HEK293 (cell line): ENCODE data around the gene SRSF2.

Source experiments
- CTCF ChIA-PET: fragments of 350-600 bp; formaldehyde crosslinking; extraction: SDS; loops from one replicate; lab custom pipeline; 2021; ENCODE audit warnings: antibody characterized with exemption; lab: Yijun Ruan, JAX
- POLR2A ChIA-PET: fragments of 300-600 bp; formaldehyde crosslinking; extraction: SDS; loops from one replicate; lab custom pipeline; 2020; ENCODE audit warnings: antibody characterized with exemption, inconsistent platforms; lab: Yijun Ruan, JAX
- H3K27ac ChIP-seq: fragments of 200-500 bp; sonication (Bioruptor generic); 2 replicates; pipeline ENCODE4 v1.5.1; 2014; ENCODE audit warnings: low read depth, low read length, control low read depth, inconsistent platforms; ENCODE audit errors: extremely low read depth
- H3K36me3 ChIP-seq, 2 experiments: fragments of 200-500 bp in 1 of 2; sonication (Bioruptor generic) in 1 of 2; 1 replicate in 1 of 2; 2 replicates in 1 of 2; pipeline ENCODE4 v1.5.1; 2014 to 2017; ENCODE audit warnings: inconsistent platforms in 2 of 2, low read length in 2 of 2; ENCODE audit not compliant: control insufficient read depth in 2 of 2, insufficient read depth in 1 of 2
- H3K4me1 ChIP-seq: fragments of 200-500 bp; sonication (Bioruptor generic); 2 replicates; pipeline ENCODE4 v1.5.1; 2014; ENCODE audit warnings: mild to moderate bottlenecking, low read length, inconsistent platforms; ENCODE audit not compliant: control insufficient read depth, insufficient read depth
- H3K4me3 ChIP-seq: 2 replicates; pipeline ENCODE4 v1.5.1; 2011; ENCODE audit warnings: low read depth, mild to moderate bottlenecking, control low read depth, low read length, moderate library complexity
- H3K9me3 ChIP-seq: fragments of 200-500 bp; sonication (Bioruptor generic); 2 replicates; pipeline ENCODE4 v1.5.1; 2014; ENCODE audit warnings: low read depth, low read length, inconsistent platforms; ENCODE audit not compliant: control insufficient read depth, insufficient read depth
- EGR2 ChIP-seq: fragments of 450-650 bp; formaldehyde crosslinking; IDR thresholded peaks from 2 replicates; pipeline ENCODE4 v1.5.1; 2016; ENCODE audit warnings: low read depth, missing biosample characterization, missing genetic modification characterization
- FEZF1 ChIP-seq: fragments of 450-650 bp; formaldehyde crosslinking; IDR thresholded peaks from 2 replicates; pipeline ENCODE4 v1.5.1; 2016; ENCODE audit warnings: missing biosample characterization, missing genetic modification characterization
- KLF8 ChIP-seq: fragments of 450-650 bp; formaldehyde crosslinking; IDR thresholded peaks from 2 replicates; pipeline ENCODE4 v1.5.1; 2016; ENCODE audit warnings: missing biosample characterization, missing genetic modification characterization
- SP2 ChIP-seq: fragments of 450-650 bp; formaldehyde crosslinking; IDR thresholded peaks from 2 replicates; pipeline ENCODE4 v1.5.1; 2016; ENCODE audit warnings: missing biosample characterization, missing genetic modification characterization
- SP7 ChIP-seq: fragments of 450-650 bp; formaldehyde crosslinking; IDR thresholded peaks from 2 replicates; pipeline ENCODE4 v1.5.1; 2016; ENCODE audit warnings: missing biosample characterization, missing genetic modification characterization
- YY1 ChIP-seq: fragments of 450-650 bp; formaldehyde crosslinking; IDR thresholded peaks from 2 replicates; pipeline ENCODE4 v1.5.1; 2018; ENCODE audit warnings: missing biosample characterization, missing genetic modification characterization
- ZBTB20 ChIP-seq: fragments of 450-650 bp; formaldehyde crosslinking; IDR thresholded peaks from 2 replicates; pipeline ENCODE4 v1.5.1; 2016; ENCODE audit warnings: missing biosample characterization, missing genetic modification characterization
- ZBTB8A ChIP-seq: fragments of 450-650 bp; formaldehyde crosslinking; IDR thresholded peaks from 2 replicates; pipeline ENCODE4 v1.5.1; 2016; ENCODE audit warnings: missing biosample characterization, missing genetic modification characterization
- ZNF10 ChIP-seq: fragments of 450-650 bp; formaldehyde crosslinking; IDR thresholded peaks from 2 replicates; pipeline ENCODE4 v1.5.1; 2017; ENCODE audit warnings: missing biosample characterization, missing genetic modification characterization
- ZNF169 ChIP-seq: fragments of 450-650 bp; formaldehyde crosslinking; IDR thresholded peaks from 2 replicates; pipeline ENCODE4 v1.5.1; 2016; ENCODE audit warnings: missing biosample characterization, missing genetic modification characterization
- ZNF391 ChIP-seq: fragments of 450-650 bp; formaldehyde crosslinking; IDR thresholded peaks from 2 replicates; pipeline ENCODE4 v1.5.1; 2016; ENCODE audit warnings: low read depth, missing biosample characterization, missing genetic modification characterization, borderline replicate concordance
- ZNF394 ChIP-seq: fragments of 450-650 bp; formaldehyde crosslinking; IDR thresholded peaks from 2 replicates; pipeline ENCODE4 v1.5.1; 2016; ENCODE audit warnings: missing biosample characterization, missing genetic modification characterization, mild to moderate bottlenecking, moderate library complexity, borderline replicate concordance
- ZNF626 ChIP-seq: fragments of 450-650 bp; sonication (Bioruptor Pico); formaldehyde crosslinking; IDR thresholded peaks from 2 replicates; pipeline ENCODE4 v1.5.1; 2018; ENCODE audit warnings: missing biosample characterization, missing genetic modification characterization, inconsistent platforms
- ZNF629 ChIP-seq: fragments of 450-650 bp; formaldehyde crosslinking; IDR thresholded peaks from 2 replicates; pipeline ENCODE4 v1.5.1; 2017; ENCODE audit warnings: missing biosample characterization, missing genetic modification characterization
- ZNF792 ChIP-seq: fragments of 450-650 bp; formaldehyde crosslinking; IDR thresholded peaks from 2 replicates; pipeline ENCODE4 v1.5.1; 2016; ENCODE audit warnings: missing biosample characterization, missing genetic modification characterization
- ZNF843 ChIP-seq: fragments of 450-650 bp; formaldehyde crosslinking; IDR thresholded peaks from 2 replicates; pipeline ENCODE4 v1.5.1; 2016; ENCODE audit warnings: missing biosample characterization, missing genetic modification characterization
- ZSCAN16 ChIP-seq: fragments of 450-650 bp; formaldehyde crosslinking; IDR thresholded peaks from 2 replicates; pipeline ENCODE4 v1.5.1; 2016; ENCODE audit warnings: missing biosample characterization, missing genetic modification characterization
- ZXDB ChIP-seq: fragments of 450-650 bp; formaldehyde crosslinking; IDR thresholded peaks from 2 replicates; pipeline ENCODE4 v1.5.1; 2016; ENCODE audit warnings: missing biosample characterization, missing genetic modification characterization
- TF ChIP-seq, protein P1 (sequence below): fragments of 450-650 bp; formaldehyde crosslinking; IDR thresholded peaks from 2 replicates; pipeline ENCODE4 v1.5.0; 2017; ENCODE audit warnings: missing biosample characterization, missing genetic modification characterization, borderline replicate concordance
- TF ChIP-seq, protein P2 (sequence below): fragments of 450-650 bp; formaldehyde crosslinking; IDR thresholded peaks from 2 replicates; pipeline ENCODE4 v1.5.1; 2016; ENCODE audit warnings: missing biosample characterization, missing genetic modification characterization
- TF ChIP-seq, protein P3 (sequence below): fragments of 450-650 bp; formaldehyde crosslinking; IDR thresholded peaks from 2 replicates; pipeline ENCODE4 v1.5.1; 2016; ENCODE audit warnings: missing biosample characterization, missing genetic modification characterization
- TF ChIP-seq, protein P4 (sequence below): fragments of 450-650 bp; formaldehyde crosslinking; IDR thresholded peaks from 2 replicates; pipeline ENCODE4 v1.5.1; 2016; ENCODE audit warnings: missing biosample characterization, missing genetic modification characterization
- TF ChIP-seq, protein P5 (sequence below): fragments of 450-650 bp; formaldehyde crosslinking; IDR thresholded peaks from 2 replicates; pipeline ENCODE4 v1.5.1; 2017; ENCODE audit warnings: missing biosample characterization, missing genetic modification characterization
- TF ChIP-seq, protein P6 (sequence below): fragments of 450-650 bp; formaldehyde crosslinking; IDR thresholded peaks from 2 replicates; pipeline ENCODE4 v1.5.1; 2016; ENCODE audit warnings: missing biosample characterization, missing genetic modification characterization, low read depth

SRSF2 gene

DNA sequence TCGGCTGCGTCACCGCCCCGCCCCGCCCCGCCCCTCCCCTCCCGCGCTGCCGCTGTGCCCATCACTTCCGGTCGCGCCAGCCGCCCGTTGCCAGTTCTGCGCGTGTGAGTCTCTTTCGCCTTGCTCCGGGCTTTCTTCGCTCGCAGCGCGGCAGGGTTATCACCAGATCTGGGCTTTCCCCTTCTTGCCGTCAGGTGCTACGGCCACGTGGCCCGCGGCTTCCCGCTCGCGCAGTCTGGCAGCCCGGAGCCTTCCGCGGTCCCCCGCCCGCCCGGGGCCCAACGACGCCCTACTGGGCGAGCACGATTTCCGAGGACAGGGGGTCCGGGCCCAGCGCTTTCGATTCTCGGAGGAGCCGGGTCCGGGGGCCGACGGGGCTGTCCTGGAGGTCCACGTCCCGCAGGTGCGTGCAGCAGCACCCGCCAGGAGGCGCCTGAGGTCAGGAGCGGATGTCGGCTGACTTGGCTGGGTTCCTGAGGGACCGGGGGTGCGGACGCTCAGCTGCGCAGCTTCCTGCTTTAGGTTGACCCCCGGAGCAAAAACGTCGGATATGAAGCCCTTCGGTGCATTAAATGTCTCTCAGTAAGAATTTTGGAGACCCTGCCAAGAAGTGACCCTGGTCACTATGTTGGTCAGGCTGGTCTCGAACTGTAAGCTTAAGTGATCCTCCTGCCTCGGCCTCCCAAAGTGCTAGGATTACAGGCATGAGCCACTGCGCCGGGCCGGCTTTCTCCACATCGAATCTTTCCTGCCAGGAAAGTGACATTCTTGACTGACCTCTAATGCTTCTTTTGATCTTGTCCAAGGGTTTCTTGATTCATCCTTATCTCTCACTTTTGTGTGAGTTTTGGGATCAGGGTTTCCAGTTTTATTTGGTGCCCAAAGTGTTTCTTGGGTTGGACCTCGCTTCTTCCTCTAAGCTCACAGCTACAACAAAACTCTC lies 10.1 kb downstream of the SRSF2 start, which contains the start of gene METTL23 (continued):
- TF ChIP-seq, protein P1, sequence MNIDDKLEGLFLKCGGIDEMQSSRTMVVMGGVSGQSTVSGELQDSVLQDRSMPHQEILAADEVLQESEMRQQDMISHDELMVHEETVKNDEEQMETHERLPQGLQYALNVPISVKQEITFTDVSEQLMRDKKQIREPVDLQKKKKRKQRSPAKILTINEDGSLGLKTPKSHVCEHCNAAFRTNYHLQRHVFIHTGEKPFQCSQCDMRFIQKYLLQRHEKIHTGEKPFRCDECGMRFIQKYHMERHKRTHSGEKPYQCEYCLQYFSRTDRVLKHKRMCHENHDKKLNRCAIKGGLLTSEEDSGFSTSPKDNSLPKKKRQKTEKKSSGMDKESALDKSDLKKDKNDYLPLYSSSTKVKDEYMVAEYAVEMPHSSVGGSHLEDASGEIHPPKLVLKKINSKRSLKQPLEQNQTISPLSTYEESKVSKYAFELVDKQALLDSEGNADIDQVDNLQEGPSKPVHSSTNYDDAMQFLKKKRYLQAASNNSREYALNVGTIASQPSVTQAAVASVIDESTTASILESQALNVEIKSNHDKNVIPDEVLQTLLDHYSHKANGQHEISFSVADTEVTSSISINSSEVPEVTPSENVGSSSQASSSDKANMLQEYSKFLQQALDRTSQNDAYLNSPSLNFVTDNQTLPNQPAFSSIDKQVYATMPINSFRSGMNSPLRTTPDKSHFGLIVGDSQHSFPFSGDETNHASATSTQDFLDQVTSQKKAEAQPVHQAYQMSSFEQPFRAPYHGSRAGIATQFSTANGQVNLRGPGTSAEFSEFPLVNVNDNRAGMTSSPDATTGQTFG (tag by site-specific recombination): no peak
- peak; percentile 45; the same call in 1 of the 2 replicates for TF ChIP-seq ZNF843 (tag by site-specific recombination)
- TF ChIP-seq, protein P2, sequence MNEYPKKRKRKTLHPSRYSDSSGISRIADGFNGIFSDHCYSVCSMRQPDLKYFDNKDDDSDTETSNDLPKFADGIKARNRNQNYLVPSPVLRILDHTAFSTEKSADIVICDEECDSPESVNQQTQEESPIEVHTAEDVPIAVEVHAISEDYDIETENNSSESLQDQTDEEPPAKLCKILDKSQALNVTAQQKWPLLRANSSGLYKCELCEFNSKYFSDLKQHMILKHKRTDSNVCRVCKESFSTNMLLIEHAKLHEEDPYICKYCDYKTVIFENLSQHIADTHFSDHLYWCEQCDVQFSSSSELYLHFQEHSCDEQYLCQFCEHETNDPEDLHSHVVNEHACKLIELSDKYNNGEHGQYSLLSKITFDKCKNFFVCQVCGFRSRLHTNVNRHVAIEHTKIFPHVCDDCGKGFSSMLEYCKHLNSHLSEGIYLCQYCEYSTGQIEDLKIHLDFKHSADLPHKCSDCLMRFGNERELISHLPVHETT (tag by site-specific recombination): no peak
- TF ChIP-seq ZNF626: no peak
- TF ChIP-seq, all 188 proteins: peak for 48

DNA sequence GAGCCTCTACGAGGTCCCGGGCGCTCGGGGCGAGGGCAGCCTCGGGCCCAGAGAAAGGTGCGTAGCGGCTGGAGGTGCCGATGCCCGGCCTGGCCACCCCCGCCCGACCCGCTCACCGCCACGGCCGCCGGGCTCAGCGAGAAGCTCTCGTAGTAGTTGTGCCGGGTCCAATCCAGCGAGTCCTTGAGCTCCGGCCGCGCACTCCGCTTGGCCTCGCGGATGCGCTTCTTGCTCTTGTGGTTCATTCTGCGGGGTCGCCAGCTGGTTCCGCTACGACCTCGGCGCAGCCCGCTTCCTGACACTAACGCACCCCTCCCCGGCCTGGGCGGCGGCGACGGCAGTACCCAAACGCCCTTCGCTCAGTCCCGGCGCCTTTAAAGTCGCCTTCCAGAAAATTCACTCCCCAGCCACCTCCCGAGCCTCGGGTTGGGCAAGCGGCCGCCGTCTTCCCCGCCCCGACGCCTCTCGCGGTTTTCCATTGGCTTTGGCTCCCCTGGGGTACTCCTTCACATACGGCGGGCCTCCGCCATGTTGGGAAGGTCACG lies 10.8 kb downstream of the SRSF2 start, which contains the start of gene JMJD6:
TSS of gene JMJD6 (minus strand) at position 376 of the 545 bp plus-strand sequence. CDS start at position 245, 131 bp downstream.
- Histone ChIP-seq H3K4me1 (peaks cover 7% of the 10 kb centered on the region), H3K9me3 (no peaks in the 10 kb centered on the region), H3K27ac (peak within 1 kb of the TSS; percentile 97), H3K36me3 (peaks cover 37 to 52% of the 10 kb centered on the region in 2 experiments), H3K4me3 (peak within 1 kb of the TSS; percentile 93)
- CTCF ChIA-PET: interaction anchor here (0.6 to 8.7 kb wide), 5 partner anchors 9 to 481 kb away, joined by 3 to 68 read pairs (median 3); partner anchors contain the start of gene MXRA7
- POLR2A ChIA-PET: interaction anchor here (0.6 to 4.6 kb wide), 8 partner anchors 9 to 170 kb away, joined by 3 to 68 read pairs (median 6); partner anchors contain the start of genes MFSD11 and SRSF2
- TF ChIP-seq EGR2 (tag by site-specific recombination) (no peak), ZXDB (tag by site-specific recombination) (peak; percentile 47; the same call in 1 of the 2 replicates), ZSCAN16 (no peak), ZBTB8A (tag by site-specific recombination) (peak; percentile 100), ZNF394 (tag by site-specific recombination) (peak; percentile 75; the same call in 1 of the 2 replicates), SP7 (tag by site-specific recombination) (peak; percentile 15; the same call in 1 of the 2 replicates), ZNF169 (tag by site-specific recombination) (no peak), ZNF391 (tag by site-specific recombination) (no peak), ZNF629 (peak; percentile 49; the same call in 1 of the 2 replicates), ZNF10 (tag by site-specific recombination) (peak; percentile 19; the same call in 1 of the 2 replicates), FEZF1 (tag by site-specific recombination) (no peak; the same call in 1 of the 2 replicates), ZNF792 (tag by site-specific recombination) (0 out of 2 replicates have a peak, but pooled peaks have one; percentile 9), KLF8 (tag by site-specific recombination) (peak; percentile 98), SP2 (tag by site-specific recombination) (peak; percentile 95), YY1 (tag by site-specific recombination) (peak; percentile 68; the same call in 1 of the 2 replicates), ZBTB20 (peak; percentile 96)
- TF ChIP-seq, protein P3, sequence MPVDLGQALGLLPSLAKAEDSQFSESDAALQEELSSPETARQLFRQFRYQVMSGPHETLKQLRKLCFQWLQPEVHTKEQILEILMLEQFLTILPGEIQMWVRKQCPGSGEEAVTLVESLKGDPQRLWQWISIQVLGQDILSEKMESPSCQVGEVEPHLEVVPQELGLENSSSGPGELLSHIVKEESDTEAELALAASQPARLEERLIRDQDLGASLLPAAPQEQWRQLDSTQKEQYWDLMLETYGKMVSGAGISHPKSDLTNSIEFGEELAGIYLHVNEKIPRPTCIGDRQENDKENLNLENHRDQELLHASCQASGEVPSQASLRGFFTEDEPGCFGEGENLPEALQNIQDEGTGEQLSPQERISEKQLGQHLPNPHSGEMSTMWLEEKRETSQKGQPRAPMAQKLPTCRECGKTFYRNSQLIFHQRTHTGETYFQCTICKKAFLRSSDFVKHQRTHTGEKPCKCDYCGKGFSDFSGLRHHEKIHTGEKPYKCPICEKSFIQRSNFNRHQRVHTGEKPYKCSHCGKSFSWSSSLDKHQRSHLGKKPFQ (tag by site-specific recombination): 0 out of 2 replicates have a peak, but pooled peaks have one; percentile 12
- TF ChIP-seq, protein P4, sequence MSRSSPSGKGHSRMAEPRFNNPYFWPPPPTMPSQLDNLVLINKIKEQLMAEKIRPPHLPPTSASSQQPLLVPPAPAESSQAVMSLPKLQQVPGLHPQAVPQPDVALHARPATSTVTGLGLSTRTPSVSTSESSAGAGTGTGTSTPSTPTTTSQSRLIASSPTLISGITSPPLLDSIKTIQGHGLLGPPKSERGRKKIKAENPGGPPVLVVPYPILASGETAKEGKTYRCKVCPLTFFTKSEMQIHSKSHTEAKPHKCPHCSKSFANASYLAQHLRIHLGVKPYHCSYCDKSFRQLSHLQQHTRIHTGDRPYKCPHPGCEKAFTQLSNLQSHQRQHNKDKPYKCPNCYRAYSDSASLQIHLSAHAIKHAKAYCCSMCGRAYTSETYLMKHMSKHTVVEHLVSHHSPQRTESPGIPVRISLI (tag by site-specific recombination): no peak
- TF ChIP-seq, protein P5, sequence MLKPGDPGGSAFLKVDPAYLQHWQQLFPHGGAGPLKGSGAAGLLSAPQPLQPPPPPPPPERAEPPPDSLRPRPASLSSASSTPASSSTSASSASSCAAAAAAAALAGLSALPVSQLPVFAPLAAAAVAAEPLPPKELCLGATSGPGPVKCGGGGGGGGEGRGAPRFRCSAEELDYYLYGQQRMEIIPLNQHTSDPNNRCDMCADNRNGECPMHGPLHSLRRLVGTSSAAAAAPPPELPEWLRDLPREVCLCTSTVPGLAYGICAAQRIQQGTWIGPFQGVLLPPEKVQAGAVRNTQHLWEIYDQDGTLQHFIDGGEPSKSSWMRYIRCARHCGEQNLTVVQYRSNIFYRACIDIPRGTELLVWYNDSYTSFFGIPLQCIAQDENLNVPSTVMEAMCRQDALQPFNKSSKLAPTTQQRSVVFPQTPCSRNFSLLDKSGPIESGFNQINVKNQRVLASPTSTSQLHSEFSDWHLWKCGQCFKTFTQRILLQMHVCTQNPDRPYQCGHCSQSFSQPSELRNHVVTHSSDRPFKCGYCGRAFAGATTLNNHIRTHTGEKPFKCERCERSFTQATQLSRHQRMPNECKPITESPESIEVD (tag by site-specific recombination): no peak
- TF ChIP-seq, protein P6, sequence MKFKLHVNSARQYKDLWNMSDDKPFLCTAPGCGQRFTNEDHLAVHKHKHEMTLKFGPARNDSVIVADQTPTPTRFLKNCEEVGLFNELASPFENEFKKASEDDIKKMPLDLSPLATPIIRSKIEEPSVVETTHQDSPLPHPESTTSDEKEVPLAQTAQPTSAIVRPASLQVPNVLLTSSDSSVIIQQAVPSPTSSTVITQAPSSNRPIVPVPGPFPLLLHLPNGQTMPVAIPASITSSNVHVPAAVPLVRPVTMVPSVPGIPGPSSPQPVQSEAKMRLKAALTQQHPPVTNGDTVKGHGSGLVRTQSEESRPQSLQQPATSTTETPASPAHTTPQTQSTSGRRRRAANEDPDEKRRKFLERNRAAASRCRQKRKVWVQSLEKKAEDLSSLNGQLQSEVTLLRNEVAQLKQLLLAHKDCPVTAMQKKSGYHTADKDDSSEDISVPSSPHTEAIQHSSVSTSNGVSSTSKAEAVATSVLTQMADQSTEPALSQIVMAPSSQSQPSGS (tag by site-specific recombination): no peak
